ENCODE data around the gene RNGTT.
"Not testable (repeated sequence)": the region's sequence is repeated elsewhere in the genome, so short reads cannot be mapped to it uniquely, and the experiment has no call there.

RNGTT gene

DNA sequence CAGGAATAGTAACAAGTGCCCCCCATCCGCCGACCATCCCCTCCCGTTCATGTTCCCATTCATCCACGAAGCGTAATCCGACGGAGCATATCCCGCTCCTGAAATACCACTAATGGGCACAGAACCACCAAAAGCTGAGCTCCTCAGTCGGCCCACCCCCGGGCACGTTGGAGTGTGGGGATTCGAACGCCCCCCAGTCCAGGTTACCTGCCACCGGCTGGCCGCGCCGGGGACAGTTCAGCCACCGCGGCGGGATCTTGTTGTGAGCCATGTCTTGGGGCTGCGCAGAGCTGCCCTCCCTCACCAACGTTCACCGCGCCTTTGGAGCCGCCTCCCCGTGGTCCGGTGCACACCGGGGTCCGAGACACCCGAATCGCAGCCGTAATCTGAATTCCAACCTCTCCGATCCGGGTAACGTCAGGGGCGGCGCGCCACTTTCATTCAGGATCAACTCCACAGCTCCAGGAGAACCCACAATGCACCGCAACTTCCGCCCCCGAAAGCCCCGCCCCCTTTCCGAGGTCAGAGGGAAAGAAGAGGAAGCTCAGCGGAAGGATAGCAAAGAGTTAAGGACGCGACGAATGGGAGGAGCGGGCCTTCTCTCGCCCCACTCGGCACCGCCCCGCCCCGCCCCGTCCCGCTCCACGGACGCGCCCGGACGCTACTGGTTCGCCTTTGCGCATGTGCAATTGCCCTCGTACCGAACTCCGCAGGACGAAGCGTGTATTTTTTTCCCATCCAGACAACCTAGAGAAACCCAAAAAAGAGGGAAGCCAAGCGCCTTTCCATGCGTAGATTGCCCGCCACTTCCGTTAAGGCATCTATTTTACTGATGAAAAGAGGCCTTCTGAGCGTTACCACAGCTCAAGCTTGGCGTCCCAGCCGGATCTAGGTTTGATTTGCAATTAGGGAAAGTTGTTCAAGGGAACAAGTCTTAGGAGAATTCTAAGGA is at the start of gene RNGTT:
Gene RNGTT, minus strand, starts transcription at position 480 of the 952 bp plus-strand sequence. Its CDS starts 209 bp downstream, at position 271.
- DNase-seq: peak; percentile 89 to 97 (median 94)

DNA sequence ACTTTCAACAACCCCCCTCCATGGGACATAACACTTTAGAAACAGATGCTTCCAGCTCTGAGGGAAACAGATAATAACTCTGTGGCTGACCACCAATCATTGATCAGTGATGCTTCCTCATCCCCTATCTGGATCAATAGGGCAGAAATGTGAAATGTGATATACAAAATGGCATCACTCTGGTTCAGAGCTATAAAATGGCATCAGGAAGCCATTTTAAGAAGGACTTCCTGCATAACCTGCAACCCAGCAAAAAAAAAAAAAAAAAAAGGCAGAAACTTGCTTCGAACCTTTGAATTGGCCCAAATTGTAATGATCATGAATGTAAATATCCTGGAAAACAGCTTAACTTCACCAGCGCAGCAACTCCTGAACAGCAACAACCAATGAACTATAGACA is 48.0 kb upstream of the RNGTT start:
- no peak for DNase-seq

DNA sequence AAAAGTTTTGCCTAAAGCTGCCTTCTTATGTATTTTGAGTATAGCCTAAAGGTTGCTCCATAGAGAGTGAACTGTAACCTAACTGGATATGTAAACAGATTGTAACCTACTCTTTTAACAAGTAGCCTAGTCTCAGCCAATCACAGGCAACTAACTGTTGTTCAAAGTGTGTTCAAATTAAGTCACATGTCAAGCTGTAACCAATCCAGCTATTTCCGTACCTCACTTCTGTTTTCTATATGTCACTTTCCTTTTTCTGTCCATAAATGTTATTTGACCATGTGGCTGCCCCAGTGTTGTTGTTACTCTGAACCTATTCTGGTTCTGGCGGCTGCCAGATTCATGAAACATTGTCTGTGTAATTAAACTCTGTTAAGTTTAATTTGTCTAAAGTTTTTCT is 47.4 kb upstream of the RNGTT start:
- no peak for DNase-seq

DNA sequence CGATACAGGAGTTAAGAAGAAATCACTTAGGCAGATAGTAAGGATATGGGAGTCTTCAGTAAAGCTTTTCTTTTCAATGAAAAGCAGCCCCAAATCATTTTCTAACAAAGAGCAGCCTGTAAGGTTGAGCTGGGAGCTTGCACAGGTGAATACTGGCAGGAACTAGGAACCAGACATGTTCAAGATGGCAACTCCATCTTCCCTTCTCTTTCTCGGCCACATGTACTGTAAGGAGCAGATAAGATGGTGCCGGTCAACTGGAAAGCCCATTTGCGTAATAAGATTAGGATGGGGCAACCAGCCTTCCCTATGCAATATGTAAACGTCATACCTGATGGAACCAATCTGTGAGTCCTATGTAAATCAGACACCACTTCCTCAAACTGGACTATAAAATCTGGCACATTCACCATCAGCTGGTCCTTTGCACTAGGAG is 46.2 kb upstream of the RNGTT start:
- no peak for DNase-seq

DNA sequence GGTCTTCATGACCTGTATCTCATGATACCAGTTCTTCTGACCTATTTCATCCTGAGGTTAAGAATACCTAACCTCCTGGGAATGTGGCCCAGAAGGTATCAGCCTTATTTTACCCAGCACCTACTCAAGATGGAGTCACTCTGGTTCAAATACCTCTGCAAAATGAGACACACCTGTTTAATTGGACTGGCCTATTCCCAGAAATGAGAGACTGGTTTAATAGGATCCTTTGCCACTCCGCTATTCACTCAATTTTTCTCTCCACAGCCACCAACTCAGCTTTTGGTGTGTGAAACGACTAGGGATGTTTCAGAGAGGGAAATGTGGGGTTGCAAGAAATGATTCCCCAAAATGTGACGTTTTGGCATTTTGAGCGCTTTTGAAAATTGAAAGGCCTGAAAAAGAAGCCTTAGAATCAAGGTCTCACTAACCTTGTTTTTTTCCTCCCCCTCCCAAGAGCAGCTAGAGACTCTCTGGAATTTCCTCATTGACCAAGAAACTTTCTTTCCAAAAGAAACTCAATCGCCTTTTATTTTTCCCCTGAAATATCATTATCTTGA is 45.5 kb upstream of the RNGTT start:
- DNase-seq: no peak

DNA sequence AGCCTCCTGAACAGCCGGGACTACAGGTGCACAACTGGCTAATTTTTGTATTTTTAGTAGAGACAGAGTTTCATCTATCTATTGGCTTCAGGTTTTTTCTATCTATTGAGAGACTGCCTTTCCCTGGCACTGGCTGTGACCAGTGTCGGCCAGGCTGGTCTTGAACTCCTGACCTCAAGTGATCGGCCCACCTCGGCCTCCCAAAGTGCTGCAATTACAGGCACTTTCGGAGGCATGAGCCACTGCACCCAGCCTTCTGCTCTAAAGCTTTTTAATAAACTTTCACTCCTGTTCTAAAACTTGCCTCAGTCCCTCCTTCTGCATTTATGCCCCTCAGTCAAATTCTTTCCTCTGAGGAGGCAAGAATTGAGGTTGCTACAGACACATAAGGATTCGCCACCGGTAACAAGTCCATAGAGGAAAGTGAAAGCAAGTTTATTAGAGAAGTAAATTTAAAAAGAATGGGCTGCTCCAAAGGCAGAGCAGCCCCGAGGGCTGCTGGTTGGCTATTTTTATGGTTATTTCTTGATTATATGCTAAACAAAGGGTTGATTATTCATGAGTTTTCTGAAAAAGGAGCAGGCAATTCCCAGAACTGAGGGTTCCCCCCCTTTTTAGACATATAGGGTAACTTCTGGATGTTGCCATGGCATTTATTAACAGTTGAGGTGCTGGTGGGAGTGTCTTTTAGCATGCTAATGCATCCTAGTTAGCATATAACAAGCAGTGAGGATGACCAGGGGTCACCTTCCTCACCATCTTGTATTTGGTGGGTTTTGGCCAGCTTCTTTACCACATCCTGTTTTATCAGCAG is 44.8 kb upstream of the RNGTT start:
- no peak for DNase-seq

DNA sequence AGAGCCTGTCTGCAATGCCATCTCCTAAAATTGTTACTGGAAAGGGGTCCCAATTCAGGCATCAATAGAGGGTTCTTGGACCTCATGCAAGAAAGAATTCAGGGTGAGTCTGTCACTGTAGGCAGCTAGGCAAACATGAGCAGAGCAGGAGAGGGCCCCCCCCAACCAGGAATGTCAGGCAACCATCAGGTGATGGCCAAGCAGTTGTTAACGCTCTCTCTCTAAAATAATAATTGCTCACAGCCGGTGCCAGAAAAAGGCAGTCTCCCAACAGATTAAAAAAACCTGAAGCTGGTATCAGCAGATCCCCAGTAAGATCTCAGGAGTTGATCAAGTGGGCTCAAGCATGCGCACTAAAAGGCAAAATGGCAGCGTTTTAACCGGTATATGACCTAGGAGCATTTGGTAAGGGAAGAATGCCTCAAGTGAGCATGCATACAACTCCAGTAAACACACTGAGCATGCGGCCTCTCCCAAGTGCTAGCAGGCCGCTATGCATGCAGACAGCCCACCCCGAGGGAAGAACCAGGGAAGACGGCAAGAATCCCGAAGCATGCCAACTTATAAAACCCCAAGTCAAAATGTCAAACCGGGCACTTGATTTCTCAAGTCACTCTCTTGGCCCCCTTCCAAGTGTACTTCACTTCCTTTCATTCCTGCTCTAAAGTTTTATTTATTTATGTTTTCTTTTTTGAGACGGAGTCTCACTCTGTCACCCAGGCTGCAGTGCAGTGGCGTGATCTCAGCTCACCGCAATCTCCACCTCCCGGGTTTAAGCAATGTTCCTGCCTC is 44.0 kb upstream of the RNGTT start:
- DNase-seq: no peak

DNA sequence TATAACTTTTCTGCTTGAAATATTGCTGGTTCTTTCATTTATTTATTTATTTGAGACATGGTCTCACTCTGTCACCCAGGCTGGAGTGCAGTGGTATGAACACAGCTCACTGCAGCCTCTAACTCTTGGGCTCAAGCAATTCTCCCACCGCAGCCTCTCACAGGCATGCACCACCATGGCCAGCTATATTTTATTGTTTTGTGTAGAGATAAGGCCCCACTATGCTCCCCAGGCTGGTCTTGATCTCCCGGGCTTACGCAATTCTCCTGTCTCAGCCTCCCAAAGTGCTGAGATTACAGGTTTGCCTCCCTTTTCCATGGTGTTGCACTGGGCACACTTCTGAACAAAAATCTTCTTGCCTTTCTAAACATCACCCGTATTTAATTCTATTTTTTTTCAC is 39.1 kb upstream of the RNGTT start:
- no peak for DNase-seq

DNA sequence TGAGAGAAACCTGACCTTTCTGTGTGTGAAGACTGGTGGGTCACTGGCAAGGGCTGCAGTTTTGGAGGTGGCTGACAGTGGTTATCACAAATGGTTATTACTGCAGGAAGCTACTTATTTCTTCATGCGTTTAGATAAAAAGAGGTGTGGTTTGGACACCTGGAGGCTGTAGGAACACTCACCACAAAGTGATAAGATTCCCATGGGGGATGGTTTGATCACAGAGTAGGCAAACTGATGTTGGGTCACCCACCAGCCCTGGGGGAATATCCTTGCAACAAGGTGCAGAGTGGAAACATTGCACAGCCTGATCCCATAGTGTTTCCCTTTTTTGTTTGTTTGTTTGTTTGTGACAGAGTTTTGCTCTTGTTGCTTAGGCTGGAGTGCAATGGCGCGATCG is 33.9 kb upstream of the RNGTT start:
- DNase-seq: no peak

DNA sequence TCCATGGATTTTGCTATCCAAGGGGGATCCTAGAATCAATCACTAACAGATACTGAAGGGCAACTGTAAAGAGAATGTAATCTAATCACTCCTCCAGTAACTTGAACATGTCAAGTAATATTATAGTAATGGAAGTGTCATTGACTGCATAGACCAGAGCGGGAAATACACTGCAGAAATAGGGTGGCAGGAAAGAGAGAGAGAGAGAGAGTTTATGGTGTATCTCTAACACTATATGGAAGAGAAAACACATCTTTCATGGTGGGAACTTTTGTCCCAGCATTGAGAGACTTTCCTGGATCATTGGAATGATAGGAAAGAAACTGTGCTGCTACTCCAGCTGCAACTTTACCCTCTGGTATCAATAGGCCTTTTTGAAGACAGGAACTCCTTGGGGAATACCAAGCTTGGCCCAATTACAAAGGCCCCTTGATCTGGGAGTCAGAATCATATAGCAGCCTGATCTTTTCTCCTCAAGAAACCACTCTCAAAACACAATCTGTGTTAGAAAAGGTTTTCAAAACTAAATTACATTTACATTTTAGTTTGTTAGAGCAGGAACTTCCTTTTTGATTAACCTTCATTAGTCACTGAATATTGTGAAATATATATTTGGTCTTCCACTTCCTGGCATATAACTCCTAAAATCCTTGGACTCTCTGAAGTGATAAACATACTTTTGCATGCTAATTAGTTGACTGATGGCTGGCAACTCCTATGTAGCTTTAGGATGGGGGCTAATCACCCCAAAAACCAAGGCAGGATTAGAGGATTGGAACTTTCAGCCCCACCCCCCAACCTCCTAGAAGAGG is 29.5 kb upstream of the RNGTT start:
- no peak for DNase-seq

DNA sequence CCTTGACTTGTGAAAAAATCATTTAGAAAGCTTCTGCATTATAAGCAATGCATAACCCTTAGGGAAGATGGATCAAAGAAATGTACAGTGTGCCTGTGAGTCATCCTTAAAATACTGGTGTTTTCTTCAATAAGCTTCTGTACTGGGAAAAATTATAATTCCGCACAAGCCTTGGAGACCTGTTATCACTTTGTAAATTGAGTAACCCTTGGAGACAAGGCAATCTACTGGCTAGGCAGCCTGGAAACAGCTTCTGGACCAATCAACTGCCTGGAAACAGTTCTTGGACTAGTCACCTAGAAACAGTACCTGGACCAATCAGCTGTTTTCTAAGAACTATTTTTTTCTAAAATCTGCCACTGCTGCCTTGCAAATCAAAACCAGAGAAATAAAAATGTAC is 25.8 kb upstream of the RNGTT start:
- no peak for DNase-seq

DNA sequence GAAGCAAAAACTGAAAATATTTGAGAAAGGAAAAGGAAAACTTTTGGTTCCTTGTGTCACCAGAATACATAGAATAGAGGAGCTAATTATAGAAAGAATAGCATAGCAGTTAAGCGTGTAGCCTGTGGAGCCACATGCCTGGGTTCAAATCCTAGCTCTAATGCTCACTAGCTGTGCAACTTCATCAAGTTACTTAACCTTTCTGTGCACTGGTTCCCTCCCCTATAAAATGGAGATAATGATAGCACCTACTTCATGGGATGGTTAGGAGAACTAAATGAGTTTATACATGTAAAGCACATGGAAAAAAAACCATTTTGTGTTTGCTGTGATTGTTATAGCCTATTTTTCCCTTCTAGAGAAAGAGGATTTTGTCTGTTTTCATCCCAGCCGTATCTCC is 24.5 kb upstream of the RNGTT start:
- no peak for DNase-seq

DNA sequence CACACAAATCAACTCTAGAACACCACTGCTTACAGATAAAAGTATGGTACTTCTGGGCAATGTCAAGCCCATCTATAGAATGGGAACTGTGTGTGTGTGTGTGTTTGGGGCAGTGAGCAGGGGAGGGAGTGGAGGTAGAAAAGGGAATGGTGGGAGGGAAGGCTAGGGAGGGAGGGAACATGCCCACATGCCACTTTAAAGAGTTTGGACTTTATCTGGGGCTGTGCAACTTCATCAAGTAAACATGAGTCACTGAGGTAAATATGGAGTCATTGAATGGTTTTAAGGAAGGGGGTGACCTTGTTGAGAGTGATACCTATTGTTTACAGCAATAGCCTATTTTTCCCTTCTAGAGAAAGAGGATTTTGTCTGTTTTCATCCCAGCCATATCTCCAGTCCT is 22.5 kb upstream of the RNGTT start:
- DNase-seq: no peak

DNA sequence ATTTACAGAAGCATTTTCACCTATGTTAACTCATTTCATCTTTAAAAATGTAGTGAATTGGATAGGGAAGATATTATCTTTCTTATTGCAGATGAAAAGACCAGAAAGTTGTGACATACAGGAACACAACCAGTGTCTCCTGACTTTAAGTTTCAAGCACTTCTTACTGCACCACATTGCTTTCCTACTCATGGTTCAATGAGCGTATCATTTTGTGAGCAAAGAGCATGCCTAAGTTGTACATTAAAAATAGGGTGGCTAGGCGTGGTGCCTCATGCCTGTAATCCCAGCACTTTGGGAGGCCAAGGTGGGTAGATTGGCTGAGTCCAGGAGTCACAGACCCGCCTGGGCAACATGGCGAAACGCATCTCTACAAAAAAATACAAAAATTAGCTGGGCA is 21.2 kb upstream of the RNGTT start:
- no peak for DNase-seq

DNA sequence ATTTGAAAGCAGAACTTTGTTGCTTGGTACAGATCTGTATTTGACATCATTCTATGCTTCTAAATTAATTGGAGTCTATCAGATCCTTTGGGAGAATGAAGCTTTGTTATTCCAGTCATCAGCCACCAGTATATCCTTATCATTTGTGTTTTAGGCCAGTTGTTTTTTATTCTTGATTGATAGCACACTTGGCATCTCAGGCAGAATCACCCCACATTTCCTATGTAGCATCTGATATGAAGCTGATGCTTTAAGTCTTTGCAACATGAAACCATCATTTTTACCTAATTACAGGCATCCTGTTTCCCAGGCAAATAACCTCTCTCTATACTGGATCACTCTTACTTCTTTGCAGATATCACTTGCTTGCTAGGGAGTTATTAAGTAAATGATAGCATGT is 20.7 kb upstream of the RNGTT start:
- DNase-seq: no peak

DNA sequence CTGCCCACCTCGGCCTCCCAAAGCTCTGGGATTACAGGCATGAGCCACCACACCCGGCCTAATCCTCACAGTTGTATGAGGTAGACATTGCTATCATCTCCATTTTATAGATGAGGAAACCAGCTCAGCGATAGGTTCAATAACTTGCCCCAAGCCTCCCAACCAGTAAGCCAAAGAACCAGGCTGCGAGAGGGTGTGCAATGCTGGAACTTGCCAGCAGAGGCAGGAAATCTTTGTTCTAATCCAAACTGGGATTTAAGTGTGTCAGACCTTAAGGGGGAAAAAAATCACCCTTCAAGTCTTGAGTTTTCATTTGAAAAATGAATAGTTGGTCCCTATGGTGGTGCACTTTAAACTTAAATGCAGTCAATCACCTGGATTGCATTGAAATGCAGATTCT is 20.1 kb upstream of the RNGTT start:
- no peak for DNase-seq

DNA sequence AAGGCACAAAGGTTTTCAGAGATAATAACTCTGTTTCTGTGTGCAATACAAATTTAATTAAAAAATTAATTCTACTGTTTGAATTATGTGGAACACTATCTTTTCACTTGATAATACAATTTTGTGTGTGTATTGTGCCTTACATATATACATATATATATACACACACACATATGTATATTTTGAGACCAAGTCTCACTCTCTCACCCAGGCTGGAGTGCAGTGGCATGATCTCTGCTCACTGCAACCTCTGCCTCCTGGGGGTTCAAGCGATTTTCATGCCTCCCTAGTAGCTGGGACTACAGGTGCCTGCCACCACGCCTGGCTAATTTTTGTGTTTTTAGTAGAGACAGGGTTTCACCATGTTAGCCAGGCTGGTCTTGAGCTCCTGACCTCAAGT is 19.7 kb upstream of the RNGTT start:
- not testable (repeated sequence) for DNase-seq

DNA sequence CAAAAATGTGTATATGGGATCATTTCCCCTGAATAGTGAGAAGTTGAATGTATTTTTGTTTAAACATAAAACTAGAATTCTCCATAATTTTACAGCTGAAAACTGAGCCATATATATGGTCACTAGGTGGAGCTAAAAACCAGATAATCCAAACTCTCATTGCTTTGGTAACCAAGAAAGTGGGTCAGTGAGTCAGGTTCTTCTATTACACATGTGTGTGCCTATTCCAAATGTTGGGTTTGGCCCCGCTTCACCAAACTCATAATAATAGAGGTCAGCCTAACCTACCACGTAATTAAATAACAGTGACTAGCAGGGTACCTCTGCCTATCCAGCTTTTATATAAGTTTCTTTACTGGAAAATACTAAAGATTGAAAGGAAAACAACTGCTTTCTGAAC is 19.3 kb upstream of the RNGTT start:
- no peak for DNase-seq

DNA sequence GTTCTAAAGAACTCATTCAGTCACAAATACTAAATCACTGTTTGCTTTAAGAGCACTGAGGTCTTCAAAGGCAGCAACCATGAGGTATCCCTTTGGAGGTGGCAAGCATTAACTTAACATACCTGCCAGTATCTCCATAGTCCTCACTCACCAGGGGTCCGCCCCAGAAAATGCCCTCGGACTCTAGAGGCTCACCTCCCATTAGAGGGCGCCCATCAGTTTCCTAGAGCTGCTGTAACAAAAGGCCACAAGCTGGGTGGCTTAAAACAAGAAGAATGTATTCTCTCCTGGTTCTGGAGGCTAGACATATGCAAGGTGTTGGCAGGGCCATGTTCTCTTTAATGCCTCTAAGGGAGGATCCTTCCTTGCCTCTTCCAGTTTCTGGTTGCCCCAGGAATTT is 12.0 kb upstream of the RNGTT start:
- no peak for DNase-seq

DNA sequence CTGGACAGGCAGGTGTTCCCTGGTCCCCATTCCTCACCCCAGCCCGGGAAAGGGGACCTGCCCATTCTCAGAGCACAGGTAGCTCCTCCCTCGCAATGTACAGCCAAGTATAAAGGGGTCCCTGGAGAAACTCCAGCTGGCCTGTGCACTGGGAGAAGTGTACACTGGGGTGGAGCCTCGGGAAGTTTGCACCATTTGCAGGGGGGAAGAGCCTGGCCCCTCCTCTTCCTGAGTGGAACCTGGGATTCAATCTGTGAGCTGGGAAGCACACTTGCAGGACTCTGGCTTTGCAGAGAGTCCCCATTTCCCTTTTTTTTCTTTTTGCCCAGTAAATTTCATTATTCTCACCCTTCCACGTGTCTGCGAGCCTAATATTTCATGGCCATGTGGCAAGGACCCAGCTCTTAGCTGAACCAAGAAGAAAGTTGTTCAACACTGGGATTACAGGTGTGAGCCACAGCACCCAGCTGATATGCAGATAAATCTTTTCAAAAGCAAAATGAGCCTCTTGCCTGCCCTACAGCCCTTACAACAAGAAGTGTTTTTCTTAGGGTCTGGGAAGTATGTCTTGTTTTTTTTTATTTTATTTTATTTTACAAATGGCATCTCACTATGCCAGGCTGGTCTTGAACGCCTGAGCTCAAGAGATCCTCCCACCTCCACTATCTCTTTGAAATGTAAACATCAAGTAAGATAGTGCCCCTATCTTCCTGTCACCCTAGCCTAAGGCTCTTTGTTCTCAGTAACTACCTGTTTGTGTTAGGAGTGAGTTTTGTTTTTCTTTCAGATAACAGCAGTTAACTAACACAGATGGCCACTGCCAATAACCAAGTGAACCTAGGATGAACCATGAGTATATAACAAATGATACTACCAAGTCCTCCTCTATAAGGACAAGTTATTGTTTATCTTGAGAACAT is 9.3 kb upstream of the RNGTT start:
- DNase-seq: no peak

DNA sequence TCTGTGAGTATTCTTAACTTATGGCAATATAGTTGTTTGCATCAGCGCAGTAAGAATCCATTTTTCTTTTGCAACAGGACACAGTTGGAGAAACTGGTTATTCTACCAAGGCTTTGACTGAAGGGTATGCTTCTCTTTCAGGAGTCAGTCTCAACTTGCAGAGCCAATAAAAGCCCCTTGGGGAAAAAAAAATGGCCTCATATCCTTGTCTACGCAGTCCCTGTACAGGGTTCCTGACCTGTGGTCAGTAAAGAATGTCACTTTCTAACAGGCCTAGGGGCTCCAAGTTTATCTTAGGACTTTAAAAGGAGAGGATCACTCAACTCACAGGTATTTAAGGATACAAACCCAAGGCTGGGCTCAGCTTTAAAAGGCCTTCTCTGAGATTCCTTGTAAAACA is 6.9 kb upstream of the RNGTT start:
- no peak for DNase-seq
